ENCODE measurements around the gene SSR4.

Gene SSR4

DNA sequence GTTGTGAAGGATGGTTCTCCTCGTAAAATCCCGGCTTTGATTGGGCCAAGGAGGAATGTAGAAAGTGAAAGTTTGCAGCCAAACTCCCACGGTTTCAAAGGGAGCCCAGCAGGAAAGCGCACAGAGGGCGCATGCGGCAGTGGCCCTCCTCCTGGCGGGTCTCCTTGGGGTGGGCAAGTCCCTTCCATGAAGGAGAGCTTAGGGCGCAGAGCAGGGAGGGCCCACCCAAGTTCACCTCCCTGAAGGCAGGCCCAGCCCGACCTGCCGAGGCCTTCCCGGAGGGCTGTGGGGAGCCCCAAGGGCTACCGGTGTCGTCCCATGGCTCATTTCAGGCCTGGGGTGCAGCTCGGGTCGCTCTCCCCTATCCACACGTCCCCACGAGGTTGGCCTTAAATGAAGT lies 33.8 kb downstream of the SSR4 start:
- Histone ChIP-seq H3K14ac (ENCODE audit: low read length) (no peak overlapping the region), H3K79me1 (ENCODE audit: low read depth, low read length) (no peaks in the 10 kb centered on the region), H2BK120ac (ENCODE audit: low read depth, low read length) (no peak overlapping the region), H3K18ac (ENCODE audit: low read length) (no peak overlapping the region), H3K4me3 (ENCODE audit: low read length in 2 of 2) (peak overlapping the region; percentile 30 to 68), H4K91ac (ENCODE audit: low read depth, low read length, poor library complexity) (no peak overlapping the region), H3K4me2 (ENCODE audit: insufficient read depth, low read length, poor library complexity, severe bottlenecking) (peak overlapping the region; percentile 54), H2BK5ac (ENCODE audit: low read length) (no peak overlapping the region), H2BK15ac (ENCODE audit: low read length) (no peak overlapping the region), H3K9ac (ENCODE audit: low read depth, low read length, poor library complexity) (peak overlapping the region; percentile 70), H4K8ac (ENCODE audit: low read depth, low read length) (no peak overlapping the region), H3K27ac (replicated peaks; ENCODE audit: low read length) (no peak overlapping the region), H3K23ac (ENCODE audit: low read depth, low read length, poor library complexity) (no peak overlapping the region), H2BK12ac (ENCODE audit: low read length) (no peak overlapping the region), H3K4me1 (ENCODE audit: control insufficient read depth in 2 of 2, insufficient read depth in 1 of 2, low read depth in 1 of 2, low read length in 2 of 2) (peaks cover 5 to 6% of the 10 kb centered on the region in 2 donors), H2AK5ac (ENCODE audit: low read depth, low read length) (no peak overlapping the region), H2AFZ (ENCODE audit: low read length) (no peak overlapping the region), H3K4ac (ENCODE audit: low read length) (no peak overlapping the region), H3K27me3 (ENCODE audit: control insufficient read depth in 3 of 3, insufficient read depth in 3 of 3, low read depth in 1 of 3, low read length in 3 of 3) (peaks cover 0 to 20% (median 17%) of the 10 kb centered on the region in 3 experiments), H3K9me3 (replicated peaks in 1 of 2; ENCODE audit: control insufficient read depth in 2 of 2, insufficient read depth in 1 of 2, low read depth in 1 of 2, low read length in 2 of 2) (no peaks in the 10 kb centered on the region), H3K36me3 (replicated peaks in 1 of 2; ENCODE audit: control insufficient read depth in 2 of 2, insufficient read depth in 2 of 2, low read length in 2 of 2) (peaks cover 0 to 15% of the 10 kb centered on the region in 2 donors)
- WGBS, 2 donors (ENCODE audit: extremely low coverage in 2 of 2, insufficient read length in 2 of 2, insufficient replicate concordance in 1 of 2) = no CpG with 5 or more reads among the region's 17 CpGs
- DNase-seq (ENCODE audit: low spot score) = no peak

DNA sequence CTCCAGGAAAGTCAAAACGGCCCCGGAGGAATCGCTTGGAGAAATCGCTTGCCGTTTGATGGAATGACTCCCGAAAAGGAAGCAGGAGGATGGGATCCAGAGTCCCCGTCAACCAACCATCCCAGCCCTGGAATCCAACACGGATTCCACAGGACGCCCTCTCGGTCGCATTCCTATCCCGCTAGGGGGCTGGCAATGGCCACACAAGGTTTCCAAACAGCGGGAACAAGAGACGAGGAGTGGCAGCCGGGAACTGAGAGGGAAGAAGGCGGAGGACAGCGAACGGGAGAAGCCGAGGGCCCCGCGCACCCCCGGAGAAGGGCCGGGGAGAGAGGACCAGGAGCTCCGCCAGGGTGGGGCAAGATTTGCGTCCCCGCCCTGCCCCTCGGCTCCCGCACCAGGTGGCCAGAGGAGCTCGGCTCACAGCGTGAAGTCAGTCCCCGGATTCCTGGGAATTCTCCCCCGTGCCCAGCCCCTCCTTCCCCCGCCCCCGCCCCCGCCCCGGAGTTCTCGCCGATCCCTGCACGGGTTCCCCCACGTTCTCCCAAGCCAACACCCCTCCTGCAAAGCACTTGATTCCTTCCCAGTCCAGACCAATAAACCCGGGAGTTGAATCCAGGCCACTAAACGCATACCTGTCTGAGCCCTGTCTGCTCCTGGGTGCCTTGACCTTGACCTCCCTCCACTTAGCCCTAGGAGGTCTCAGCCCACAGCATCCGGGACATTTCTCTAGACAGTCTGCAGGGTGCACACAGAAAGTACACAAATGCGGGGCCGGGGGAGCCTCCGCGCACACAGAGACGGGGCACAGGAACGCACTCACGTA lies 34.5 kb downstream of the SSR4 start:
- Histone ChIP-seq H3K9me3 (replicated peaks in 1 of 2; ENCODE audit: control insufficient read depth in 2 of 2, insufficient read depth in 1 of 2, low read depth in 1 of 2, low read length in 2 of 2) (no peaks in the 10 kb centered on the region), H3K4me1 (ENCODE audit: control insufficient read depth in 2 of 2, insufficient read depth in 1 of 2, low read depth in 1 of 2, low read length in 2 of 2) (peaks cover 5 to 6% of the 10 kb centered on the region in 2 donors), H3K4ac (ENCODE audit: low read length) (no peak overlapping the region), H2BK12ac (ENCODE audit: low read length) (no peak overlapping the region), H3K9ac (ENCODE audit: low read depth, low read length, poor library complexity) (no peak overlapping the region), H3K4me3 (ENCODE audit: low read length in 2 of 2) (peak overlapping the region; percentile 68 to 84), H3K14ac (ENCODE audit: low read length) (no peak overlapping the region), H2BK120ac (ENCODE audit: low read depth, low read length) (no peak overlapping the region), H4K8ac (ENCODE audit: low read depth, low read length) (no peak overlapping the region), H2AFZ (ENCODE audit: low read length) (no peak overlapping the region), H3K4me2 (ENCODE audit: insufficient read depth, low read length, poor library complexity, severe bottlenecking) (peak overlapping the region; percentile 83), H2BK15ac (ENCODE audit: low read length) (no peak overlapping the region), H2AK5ac (ENCODE audit: low read depth, low read length) (no peak overlapping the region), H3K23ac (ENCODE audit: low read depth, low read length, poor library complexity) (no peak overlapping the region), H3K36me3 (replicated peaks in 1 of 2; ENCODE audit: control insufficient read depth in 2 of 2, insufficient read depth in 2 of 2, low read length in 2 of 2) (peaks cover 0 to 11% of the 10 kb centered on the region in 2 donors), H3K18ac (ENCODE audit: low read length) (peak overlapping the region; percentile 28), H3K79me1 (ENCODE audit: low read depth, low read length) (no peaks in the 10 kb centered on the region), H2BK5ac (ENCODE audit: low read length) (no peak overlapping the region), H4K91ac (ENCODE audit: low read depth, low read length, poor library complexity) (no peak overlapping the region), H3K27ac (replicated peaks; ENCODE audit: low read length) (no peak overlapping the region), H3K27me3 (ENCODE audit: control insufficient read depth in 3 of 3, insufficient read depth in 3 of 3, low read depth in 1 of 3, low read length in 3 of 3) (peaks cover 0 to 20% (median 17%) of the 10 kb centered on the region in 3 experiments)
- WGBS, 2 donors (ENCODE audit: extremely low coverage in 2 of 2, insufficient read length in 2 of 2, insufficient replicate concordance in 1 of 2) = no CpG with 5 or more reads among the region's 50 CpGs
- DNase-seq (ENCODE audit: low spot score) = peak; percentile 32

DNA sequence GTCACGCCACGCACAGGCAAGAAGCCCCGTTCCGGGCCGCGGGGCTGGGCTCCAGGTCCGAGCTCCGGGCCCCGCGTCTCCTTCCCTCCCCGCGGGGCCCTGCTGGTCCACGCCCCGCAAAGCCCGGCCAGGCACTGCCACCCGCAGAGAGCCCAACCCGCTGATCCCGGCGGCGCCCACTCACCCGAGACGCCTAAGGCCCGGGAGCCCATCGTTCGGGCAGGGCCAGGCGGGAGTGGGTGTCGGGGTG lies 35.0 kb downstream of the SSR4 start:
- WGBS, 2 donors (ENCODE audit: extremely low coverage in 2 of 2, insufficient read length in 2 of 2, insufficient replicate concordance in 1 of 2) = no CpG with 5 or more reads among the region's 27 CpGs
- Histone ChIP-seq H3K23ac (ENCODE audit: low read depth, low read length, poor library complexity) (no peak overlapping the region), H3K27me3 (ENCODE audit: control insufficient read depth in 3 of 3, insufficient read depth in 3 of 3, low read depth in 1 of 3, low read length in 3 of 3) (peaks cover 0 to 20% (median 17%) of the 10 kb centered on the region in 3 experiments), H3K14ac (ENCODE audit: low read length) (no peak overlapping the region), H3K4me2 (ENCODE audit: insufficient read depth, low read length, poor library complexity, severe bottlenecking) (peak overlapping the region; percentile 83), H2BK12ac (ENCODE audit: low read length) (no peak overlapping the region), H2BK120ac (ENCODE audit: low read depth, low read length) (no peak overlapping the region), H3K4me1 (ENCODE audit: control insufficient read depth in 2 of 2, insufficient read depth in 1 of 2, low read depth in 1 of 2, low read length in 2 of 2) (peaks cover 5 to 6% of the 10 kb centered on the region in 2 donors), H2BK15ac (ENCODE audit: low read length) (no peak overlapping the region), H3K9me3 (replicated peaks in 1 of 2; ENCODE audit: control insufficient read depth in 2 of 2, insufficient read depth in 1 of 2, low read depth in 1 of 2, low read length in 2 of 2) (no peaks in the 10 kb centered on the region), H3K9ac (ENCODE audit: low read depth, low read length, poor library complexity) (no peak overlapping the region), H2AK5ac (ENCODE audit: low read depth, low read length) (no peak overlapping the region), H3K4me3 (ENCODE audit: low read length in 2 of 2) (peak overlapping the region; percentile 68 to 84), H4K91ac (ENCODE audit: low read depth, low read length, poor library complexity) (no peak overlapping the region), H4K8ac (ENCODE audit: low read depth, low read length) (no peak overlapping the region), H3K36me3 (replicated peaks in 1 of 2; ENCODE audit: control insufficient read depth in 2 of 2, insufficient read depth in 2 of 2, low read length in 2 of 2) (peaks cover 0 to 9% of the 10 kb centered on the region in 2 donors), H2AFZ (ENCODE audit: low read length) (peak overlapping the region; percentile 78), H2BK5ac (ENCODE audit: low read length) (no peak overlapping the region), H3K79me1 (ENCODE audit: low read depth, low read length) (no peaks in the 10 kb centered on the region), H3K18ac (ENCODE audit: low read length) (peak overlapping the region; percentile 64), H3K4ac (ENCODE audit: low read length) (no peak overlapping the region), H3K27ac (replicated peaks; ENCODE audit: low read length) (no peak overlapping the region)
- no peak for DNase-seq (ENCODE audit: low spot score)

DNA sequence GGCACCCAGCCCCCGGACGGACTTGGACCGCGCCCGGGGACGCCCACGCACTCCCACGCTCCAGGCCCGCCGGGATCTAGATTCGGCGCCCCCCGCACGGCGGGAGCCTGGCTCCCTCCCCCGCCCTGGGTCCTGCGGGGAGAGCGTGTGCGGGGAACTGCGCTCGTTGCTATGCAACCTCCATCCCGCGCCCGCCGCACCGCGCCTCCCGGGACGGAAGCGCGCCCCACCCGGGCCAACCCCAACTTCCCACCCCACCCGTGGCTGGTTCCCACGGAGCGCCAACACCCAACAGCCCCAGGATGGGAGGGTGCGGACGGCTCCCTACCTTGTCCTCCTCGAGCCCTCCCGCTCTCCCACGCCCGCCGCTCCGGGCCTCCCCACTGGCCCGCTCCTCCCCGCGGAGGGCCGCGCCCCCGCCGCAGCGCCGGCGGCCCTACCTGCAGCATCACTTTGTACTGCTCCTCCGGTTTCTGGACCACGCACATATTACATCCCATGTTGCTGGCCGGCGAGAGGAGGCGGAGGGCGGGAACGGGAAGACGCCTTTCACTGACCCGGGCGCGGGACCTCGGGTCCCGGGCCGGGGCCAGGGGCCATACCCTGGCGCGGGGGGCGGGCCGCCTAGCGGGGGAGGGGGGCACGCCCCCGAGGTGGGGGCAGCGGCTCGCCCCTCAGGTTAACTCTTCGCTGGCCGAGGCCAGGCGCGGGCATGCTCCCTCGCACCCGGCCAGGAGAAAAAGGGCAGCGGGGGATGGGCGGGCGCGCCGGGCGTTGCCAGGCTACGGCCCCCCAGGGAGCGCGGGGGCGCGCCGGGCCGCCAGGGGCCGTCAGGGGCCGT lies 35.6 kb downstream of the SSR4 start, which contains the start of gene PDZD4:
PDZD4 (minus strand) TSS at position 746 of the 841 bp plus-strand sequence; CDS start at position 500, 246 bp downstream.
- Histone ChIP-seq H3K23ac (ENCODE audit: low read depth, low read length, poor library complexity) (no peak within 1 kb of the TSS), H3K4ac (ENCODE audit: low read length) (no peak within 1 kb of the TSS), H3K4me1 (ENCODE audit: control insufficient read depth in 2 of 2, insufficient read depth in 1 of 2, low read depth in 1 of 2, low read length in 2 of 2) (peaks cover 5 to 6% of the 10 kb centered on the region in 2 donors), H3K36me3 (replicated peaks in 1 of 2; ENCODE audit: control insufficient read depth in 2 of 2, insufficient read depth in 2 of 2, low read length in 2 of 2) (peaks cover 0 to 9% of the 10 kb centered on the region in 2 donors), H2AK5ac (ENCODE audit: low read depth, low read length) (no peak within 1 kb of the TSS), H4K8ac (ENCODE audit: low read depth, low read length) (no peak within 1 kb of the TSS), H3K9me3 (replicated peaks in 1 of 2; ENCODE audit: control insufficient read depth in 2 of 2, insufficient read depth in 1 of 2, low read depth in 1 of 2, low read length in 2 of 2) (no peaks in the 10 kb centered on the region), H2BK12ac (ENCODE audit: low read length) (no peak within 1 kb of the TSS), H3K4me2 (ENCODE audit: insufficient read depth, low read length, poor library complexity, severe bottlenecking) (peak within 1 kb of the TSS; percentile 83), H4K91ac (ENCODE audit: low read depth, low read length, poor library complexity) (no peak within 1 kb of the TSS), H3K27me3 (ENCODE audit: control insufficient read depth in 3 of 3, insufficient read depth in 3 of 3, low read depth in 1 of 3, low read length in 3 of 3) (peaks cover 0 to 19% (median 17%) of the 10 kb centered on the region in 3 experiments), H3K4me3 (ENCODE audit: low read length in 2 of 2) (peak within 1 kb of the TSS; percentile 68 to 84), H3K9ac (ENCODE audit: low read depth, low read length, poor library complexity) (peak within 1 kb of the TSS; percentile 60), H3K18ac (ENCODE audit: low read length) (peak within 1 kb of the TSS; percentile 76), H2BK15ac (ENCODE audit: low read length) (no peak within 1 kb of the TSS), H3K27ac (replicated peaks; ENCODE audit: low read length) (no peak within 1 kb of the TSS), H3K14ac (ENCODE audit: low read length) (peak within 1 kb of the TSS; percentile 8), H2AFZ (ENCODE audit: low read length) (peak within 1 kb of the TSS; percentile 78), H3K79me1 (ENCODE audit: low read depth, low read length) (no peaks in the 10 kb centered on the region), H2BK5ac (ENCODE audit: low read length) (no peak within 1 kb of the TSS), H2BK120ac (ENCODE audit: low read depth, low read length) (no peak within 1 kb of the TSS)
- DNase-seq (ENCODE audit: low spot score) = no peak
- no CpG with 5 or more reads among the region's 97 CpGs for WGBS, 2 donors (ENCODE audit: extremely low coverage in 2 of 2, insufficient read length in 2 of 2, insufficient replicate concordance in 1 of 2)

Measured in neuronal stem cell (in vitro differentiated cells).